GM18517 (cell line): ENCODE data around the gene TMEM59.
A peak's percentile ranks its signal among the peaks of the same experiment; 100 is the strongest.
"Not testable (repeated sequence)": the region's sequence is repeated elsewhere in the genome, so short reads cannot be mapped to it uniquely, and the experiment has no call there.

Experiments
- ATAC-seq: cut with Tn5 transposase; IDR thresholded peaks from one replicate; pipeline ENCODE4 v1.9.1; 2021; ENCODE audit warnings: mild to moderate bottlenecking, moderate library complexity; ENCODE audit not compliant: unreplicated experiment

The TMEM59 gene

DNA sequence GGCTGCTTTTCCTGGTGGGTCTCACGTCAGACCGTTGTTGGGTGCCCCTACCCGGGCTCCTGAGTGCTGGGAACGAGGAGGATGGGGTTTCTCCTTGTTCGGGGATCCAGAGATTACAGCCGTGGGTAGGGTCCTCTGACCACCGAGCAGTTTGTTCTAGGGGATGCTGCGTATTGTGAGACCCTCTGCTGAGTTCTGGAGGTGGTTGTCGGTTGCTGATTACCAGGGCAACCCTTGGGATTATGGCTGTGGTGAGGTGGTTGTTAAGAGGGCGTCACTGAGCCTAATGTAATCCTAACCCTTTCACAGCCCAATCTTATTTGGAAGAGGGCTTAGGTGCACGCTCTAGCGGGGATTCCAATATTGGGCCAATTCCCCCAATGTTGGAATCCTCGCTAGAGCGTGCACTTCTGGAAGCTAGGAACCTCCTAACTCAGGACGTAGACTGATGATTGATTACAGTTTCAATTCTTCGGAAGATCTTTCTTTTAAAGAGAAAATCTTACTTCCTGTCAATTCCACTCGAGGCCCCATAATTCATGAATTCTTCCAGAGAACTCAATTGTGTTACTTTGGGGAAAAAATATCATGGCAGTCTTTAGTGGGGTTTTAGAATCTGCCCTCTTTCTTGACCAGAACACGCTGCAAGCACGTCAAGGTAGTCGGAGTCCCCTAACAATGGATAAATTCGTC, 887 bp upstream of the TMEM59 start:
- no peak for ATAC-seq

DNA sequence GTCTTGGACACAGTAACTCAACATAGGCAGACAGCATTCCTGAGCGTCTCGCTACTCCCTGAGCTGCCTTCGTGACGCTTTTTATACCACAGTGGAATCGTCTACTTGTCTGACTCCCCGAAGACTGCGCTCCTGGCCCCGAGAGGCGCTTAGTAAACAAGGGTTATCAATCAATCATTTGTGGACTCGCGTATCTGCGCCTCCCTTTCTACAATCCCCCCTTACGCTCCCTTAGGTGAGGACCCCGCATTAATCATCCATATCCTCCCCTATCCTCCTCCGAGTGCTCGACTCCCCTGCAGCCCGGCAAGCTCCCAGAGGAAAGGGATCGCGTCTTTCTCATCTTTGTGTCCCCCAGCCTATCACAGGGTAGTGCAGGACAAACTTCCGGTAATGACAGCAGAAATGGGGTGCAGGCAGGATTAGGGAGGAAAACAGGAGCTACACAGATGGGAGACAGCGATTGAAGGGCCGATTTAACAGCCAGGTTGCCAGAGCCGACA, 522 bp downstream of the TMEM59 start:
- ATAC-seq, result peak; percentile 4

DNA sequence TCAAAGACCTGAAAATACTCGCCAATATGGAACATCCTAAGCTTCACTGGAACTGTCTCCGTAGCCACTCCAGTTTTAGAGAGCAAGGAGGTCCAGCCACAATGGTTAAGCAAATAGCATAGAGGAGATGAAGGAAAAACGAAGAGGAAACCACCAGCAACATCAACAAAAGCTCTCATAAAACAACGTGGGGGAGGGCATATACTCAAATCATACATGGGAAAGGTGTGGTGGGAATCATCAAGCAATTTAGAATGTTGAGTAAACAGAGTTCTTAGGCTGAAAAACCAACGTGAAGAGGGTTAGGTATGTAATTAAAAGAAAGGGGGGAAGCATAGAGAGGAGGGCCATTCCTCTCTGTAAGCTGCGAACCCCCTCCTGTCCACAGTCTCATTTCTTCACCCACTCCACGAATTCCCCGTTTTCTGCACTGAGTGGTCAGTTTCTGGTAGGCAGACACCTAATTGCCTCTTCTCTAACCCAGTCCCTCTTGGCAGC, 1.0 kb downstream of the TMEM59 start:
- no peak for ATAC-seq

DNA sequence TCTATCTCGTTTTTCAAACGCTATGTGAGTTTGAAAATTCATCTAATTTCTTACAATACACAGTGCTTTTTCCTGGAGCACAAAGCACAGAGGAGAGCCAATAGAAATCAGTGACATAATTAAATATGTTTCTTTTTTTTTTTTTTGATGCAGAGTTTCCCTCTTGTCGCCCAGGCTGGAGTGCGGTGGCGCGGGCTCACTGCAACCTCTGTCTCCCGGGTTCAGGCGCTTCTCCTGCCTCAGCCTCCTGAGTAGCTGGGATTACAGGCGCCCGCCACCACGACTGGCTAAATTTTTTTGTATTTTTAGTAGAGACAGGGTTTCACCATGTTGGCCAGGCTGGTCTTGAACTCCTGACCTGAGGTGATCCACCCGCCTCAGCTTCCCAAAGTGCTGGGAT, 2.6 kb downstream of the TMEM59 start:
- not testable (repeated sequence) for ATAC-seq

DNA sequence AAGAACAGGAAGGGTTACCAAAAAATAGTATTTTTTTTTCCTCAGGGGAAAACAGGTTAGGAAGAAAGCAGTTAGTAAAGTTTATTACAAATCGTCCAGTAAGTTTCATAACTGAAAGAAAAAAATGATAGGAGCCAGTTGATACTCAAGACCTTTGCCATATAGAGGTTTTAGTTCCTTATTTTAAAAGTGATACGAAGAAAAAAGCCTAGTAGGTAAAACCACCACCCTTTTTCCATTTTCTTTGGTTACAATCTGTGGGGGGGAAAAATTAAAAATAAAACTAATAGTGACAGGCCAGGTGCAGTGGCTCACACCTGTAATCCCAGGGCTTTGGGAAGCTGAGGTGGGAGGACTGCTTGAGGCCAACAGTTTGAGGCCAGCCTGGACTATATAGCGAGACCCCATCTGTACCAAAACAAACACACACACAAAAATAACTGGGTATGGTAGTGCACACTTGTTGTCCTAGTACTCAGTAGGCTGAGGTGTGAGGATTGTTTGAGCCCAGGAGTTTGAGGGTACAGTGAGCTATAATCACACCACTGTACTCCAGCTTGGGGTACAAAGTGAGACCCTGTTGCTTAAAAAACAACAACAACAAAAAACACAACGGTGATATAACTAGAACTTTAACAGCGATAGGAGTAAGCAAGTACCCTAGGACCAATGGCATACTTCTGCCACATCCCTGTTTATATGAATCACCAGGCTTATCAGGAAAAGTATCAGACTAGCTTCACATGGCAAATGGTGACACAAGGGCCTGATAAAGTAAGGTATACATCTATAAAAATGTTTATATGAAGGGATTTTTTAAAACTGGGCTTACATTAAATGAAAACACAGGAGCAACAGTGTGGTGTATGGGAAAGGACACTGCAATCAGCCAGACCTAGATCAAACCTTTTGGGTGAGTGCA, 5.4 kb downstream of the TMEM59 start:
- ATAC-seq, result no peak

DNA sequence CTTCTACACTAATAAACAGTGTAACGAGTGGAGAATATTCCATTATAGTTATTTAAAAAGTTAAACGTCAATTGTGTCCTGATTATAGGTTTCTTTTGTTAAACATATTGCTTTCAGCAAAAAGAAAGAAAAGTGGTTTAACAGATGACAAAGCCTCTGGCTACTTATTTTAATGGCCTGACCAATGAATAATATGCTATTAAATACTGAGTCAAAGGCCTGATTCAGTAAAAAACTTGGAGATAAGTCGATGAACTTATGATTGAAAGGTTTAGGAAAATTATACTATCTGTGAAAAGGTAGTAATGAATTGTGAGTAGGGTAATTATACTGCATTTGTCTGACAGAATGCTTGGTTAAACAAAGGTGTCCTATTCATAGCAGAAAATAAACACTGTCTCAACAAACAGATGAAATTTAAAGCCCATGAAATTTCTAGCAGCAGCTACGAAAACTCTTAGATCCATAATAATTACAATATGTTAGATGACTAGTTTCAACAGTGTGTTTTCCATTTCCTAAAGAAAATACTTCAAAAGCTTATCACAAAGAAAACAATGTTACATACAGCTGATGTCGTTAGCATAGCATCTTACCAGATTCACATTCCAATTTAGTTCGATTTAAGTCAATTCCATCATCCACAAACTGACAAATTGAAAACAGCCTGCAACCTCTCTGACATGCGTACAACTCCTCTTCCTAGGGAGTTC, 6.2 kb downstream of the TMEM59 start:
- no peak for ATAC-seq

DNA sequence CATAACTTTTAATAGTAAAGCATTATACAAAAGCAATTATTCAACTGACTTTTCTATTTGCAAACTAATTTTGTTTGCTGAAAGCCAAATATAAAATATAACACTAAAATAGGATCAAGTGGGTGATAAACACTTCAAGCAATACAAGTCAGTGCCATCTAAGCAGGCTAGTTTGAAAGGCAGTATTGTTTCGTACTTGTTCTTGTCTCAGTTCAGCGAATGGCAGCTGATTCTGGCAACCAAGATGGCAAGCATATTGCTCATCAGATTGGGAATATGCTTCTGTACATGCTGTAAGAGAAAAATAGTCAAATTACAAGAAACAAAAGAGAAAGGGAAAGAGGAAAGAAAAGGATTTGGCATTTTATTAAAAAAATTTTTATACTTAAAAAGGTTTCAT, 7.5 kb downstream of the TMEM59 start:
- no peak for ATAC-seq

DNA sequence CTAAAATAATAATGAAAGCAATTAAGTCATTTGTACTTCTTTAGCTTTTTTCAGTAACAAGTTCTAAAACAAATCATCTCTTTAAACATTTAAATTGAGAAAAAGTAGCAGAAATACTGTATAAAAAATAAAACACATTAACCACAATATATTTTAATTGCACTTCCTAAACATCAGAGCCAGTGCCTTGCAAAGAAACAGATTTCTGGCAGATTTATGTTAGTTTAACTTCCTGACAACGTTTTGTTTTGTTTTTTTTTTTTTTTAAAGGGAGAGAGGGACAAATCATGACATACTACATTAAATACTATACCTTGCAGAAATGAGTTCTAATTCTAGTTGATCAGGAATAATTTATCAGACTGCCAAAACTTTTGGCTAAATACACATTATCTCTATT, 11.2 kb downstream of the TMEM59 start:
- ATAC-seq, result no peak

DNA sequence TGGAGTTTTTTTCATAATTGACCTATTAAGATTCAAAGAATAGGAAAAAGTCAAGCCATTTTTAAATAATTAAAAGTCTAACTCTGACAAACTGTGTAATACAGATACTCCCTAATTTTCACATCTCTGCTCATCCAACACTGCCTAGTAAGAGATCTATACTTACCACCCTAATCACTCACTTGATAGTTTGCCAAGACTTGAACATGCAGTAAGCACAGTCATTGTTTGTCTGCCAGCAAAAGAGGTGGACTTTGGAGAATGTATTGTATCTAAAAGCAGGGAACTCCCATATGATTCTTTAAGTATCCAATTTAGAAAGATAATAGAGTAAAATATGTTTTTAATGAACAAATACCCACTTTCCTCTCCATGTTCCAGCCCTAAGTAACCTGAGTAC, 15.5 kb downstream of the TMEM59 start:
- ATAC-seq, result no peak

DNA sequence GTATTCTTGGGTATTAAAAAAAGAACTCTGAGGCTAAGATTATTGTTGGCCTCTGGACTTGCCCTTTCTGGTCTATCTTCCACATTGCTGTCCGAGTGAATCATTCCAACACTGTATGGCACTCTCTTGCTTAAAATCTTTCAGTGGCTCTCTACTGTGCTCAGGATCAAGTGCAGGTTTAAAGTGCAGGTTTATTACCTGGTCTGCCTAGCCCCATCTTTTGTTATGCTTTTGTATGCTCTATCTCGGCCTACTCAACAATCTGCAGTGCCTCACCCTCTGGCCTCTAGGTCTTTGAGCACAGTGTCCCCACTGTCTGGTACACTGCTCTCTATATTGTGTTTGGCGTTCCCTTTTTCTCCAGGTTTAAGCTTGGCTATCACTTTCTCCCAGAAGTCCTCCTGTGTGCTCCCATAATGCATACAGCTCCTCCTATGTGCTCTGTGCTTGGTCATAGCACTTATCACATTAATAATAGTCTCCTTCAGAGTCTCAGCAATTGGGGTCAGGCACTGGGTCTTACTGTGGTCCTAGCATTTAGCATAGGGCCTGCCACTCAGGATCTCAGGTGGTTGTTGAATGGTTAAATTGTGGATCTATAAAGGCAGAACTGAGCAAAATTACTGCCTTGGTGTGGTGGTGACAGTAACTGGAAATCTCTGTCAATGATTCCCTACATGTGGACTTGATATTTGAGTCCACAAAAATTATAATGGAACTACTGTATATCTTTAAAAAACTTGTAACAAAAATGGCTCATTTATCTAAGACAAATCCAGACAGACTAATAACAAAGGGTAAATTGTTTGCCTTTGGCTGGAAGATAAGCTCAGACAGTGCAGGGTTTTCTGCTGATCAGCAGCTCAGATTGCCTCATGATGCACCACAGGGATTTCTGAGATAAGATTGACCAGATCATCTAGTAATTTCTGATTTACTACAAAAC, 24.4 kb downstream of the TMEM59 start:
- ATAC-seq, result no peak

DNA sequence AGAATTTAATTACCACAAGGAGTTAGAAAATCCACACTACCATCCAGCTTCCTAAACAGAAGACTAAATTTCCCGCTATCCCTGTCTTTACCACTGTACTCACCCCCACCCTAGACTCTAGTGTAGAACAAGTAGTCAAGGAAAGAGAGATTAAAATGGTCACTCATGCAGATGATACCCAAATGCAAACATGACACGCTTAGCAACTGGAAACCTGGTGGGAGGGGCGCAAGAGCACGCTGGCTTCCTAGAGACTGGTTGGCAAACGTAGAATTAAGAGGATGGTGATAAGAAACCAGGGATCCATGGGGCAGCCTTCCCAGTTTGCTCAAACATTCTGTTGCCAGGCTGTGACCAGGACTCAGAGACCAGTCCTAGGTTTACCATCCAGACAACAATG, 25.2 kb downstream of the TMEM59 start:
- no peak for ATAC-seq

DNA sequence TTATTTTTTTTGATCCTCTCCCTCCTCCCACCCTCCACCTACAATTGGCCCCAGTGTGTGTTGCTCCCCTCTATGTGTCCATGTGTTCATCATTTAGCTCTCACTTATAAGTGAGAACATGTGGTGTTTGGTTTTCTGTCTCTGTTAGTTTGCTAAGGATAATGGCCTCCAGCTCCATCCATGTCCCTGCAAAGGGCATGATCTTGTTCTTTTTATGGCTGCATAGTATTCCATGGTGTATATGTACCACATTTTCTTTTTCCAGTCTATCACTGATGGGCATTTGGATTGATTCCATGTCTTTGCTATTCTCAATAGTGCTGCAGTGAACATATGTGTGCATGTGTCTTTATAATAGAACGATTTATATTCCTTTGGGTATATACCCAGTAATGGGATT, 28.2 kb downstream of the TMEM59 start:
- not testable (repeated sequence) for ATAC-seq

DNA sequence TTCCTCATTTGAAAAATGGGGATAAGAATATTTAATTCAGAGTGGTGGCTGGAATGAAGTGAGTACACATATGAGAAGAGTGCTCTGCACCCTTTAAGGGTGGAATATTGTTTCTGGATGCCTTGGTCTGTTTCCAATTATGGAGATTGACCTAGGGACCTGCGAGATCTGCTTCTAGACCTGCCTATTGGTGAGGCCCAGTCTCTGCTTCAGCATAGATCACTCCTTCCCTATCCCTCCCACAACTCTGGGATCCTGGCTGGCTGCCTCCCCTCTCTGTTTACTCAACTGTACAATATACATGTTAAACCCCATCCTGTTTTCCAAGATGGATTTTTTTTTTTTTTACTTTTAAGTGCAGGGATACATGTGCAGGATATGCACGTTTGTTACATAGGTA, 28.6 kb downstream of the TMEM59 start:
- ATAC-seq, result no peak

DNA sequence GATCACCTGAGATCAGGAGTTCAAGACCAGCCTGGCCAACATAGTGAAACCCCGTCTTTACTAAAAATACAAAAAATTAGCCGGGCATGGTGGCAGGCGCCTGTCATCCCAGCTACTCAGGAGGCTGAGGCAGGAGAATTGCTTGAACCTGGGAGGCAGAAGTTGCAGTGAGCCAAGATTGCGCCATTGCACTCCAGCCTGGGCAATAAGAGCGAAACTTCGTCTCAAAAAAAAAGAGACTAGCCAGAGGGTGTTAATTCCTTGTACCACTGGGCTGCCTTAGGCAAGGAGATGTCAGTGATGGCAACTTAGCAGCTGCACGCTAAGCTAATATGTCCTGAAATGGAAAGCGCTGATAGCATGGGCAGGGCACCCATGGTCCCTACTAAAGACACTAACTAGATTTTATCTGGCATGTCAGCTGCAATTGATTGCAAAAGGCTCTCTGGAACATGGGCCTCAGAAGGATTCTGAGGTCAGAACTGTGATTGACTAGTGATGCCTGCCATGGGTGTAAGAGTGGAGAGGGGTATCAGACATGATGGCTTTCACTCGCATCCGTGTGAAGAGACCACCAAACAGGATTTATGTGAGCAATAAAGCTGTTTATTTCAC, 33.3 kb downstream of the TMEM59 start:
- ATAC-seq, result not testable (repeated sequence)

DNA sequence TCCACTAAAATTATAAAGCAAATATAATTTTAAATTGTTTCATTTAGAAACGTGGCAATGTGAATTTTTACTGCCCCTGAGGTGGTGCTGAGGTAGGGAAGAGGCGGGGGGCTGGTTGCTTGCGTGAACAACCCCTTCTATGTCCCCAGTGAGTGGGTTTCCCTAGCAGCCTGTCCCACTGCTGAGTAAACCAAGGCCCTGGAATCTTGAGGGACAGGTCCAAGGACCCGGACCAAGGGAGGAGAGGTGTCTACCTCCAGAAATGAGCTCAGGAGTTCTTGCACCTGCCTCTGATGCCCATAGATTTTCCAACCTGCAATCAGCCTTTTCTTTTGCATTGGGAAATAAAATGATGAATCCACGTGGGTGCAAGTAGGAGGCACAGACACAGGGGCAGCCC, 34.4 kb downstream of the TMEM59 start:
- ATAC-seq, result no peak

DNA sequence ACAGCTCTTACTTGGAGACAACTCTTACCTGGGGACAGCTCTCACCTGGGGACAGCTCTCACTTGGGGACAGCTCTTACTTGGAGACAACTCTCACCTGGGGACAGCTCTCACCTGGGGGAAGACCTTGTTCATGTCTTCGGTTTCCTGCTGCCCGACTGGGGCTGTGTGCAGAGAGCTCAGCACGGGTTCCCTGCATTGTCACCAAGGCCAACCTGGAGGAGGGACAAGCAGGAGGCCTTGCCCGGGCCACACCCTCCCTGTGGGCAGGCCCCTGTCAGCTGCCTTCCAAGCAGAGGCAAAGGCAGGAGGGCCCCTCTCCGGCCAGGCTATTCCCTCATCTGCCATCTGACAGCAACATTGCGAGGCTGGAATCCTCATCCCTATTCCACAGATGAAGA, 35.0 kb downstream of the TMEM59 start, which contains the start of gene LDLRAD1:
LDLRAD1 (minus strand) TSS at position 208 of the 400 bp plus-strand sequence; CDS start at position 134, 74 bp downstream.
- no peak for ATAC-seq

DNA sequence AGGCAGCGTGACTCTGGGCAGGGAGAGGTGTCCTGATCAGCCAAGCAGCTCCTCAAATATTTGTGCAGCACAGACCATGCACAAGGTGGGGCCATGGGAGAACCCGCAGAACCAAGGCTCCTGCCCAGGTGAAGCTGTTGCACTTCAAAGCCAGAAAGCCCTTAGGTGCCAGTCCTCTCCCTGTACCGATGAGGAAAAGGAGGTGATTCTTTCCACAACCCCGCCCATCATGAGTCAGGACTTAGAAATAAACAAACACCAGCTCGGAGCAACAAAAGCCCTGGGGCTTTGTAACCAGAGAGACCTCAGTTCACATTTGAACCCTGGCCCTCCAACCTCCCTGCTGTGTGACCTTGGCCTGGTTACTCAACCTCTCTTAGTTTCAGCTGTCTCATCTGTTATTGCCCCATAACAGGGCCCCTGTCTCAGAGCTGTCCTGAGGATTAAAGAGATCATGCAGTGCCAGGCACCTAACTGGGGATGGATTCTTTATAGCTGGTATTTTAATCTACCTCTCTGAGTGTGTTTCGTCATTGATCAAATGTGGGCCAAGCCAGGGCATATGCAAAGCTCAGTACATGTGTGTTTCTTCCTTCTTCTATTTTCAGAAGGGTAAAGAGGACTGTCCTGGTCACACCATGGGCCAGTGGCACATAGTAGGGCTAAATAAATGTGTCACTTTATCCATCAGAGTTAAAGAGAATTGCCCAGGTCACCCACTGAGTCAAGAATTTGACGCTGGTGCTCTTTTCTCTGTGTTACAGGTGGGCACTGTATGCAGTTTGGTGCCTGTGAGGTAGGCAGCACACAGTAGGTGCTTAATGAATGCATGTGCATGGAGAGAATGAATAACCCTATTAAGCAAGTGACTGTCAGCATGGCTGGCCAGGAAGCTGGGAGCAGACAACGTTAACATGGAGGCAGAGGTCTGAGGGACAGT, 36.4 kb downstream of the TMEM59 start:
- no peak for ATAC-seq

DNA sequence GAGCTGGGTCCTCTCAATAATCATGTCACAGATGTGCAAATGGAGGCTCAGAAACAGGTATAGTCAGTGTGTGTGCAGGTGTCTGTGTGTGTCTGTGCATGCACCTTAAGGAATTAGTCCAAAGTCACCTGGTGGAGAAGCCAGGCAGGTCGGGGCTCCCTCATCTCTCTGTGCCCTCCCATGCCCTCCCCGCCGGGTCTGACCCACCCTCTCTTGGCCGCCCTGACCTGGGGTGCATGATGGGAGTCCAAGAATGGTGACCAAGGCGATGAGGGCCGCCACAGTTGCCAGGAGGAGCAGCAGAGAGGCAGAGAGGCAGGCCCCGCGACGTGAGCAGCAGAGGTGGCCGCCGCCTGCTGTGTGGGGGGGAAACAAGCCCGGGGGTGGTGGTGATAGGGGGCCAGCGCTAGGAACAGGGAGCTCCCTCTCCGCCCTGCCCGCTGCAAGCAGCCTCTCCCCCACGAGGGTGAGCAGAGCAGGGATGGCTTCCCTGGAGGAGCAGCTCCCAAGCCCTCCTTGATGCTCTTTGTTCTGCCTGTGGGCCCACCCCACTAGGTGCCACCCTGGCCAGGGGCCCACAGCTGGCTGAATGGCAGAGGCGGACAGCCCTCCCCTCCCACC, 38.9 kb downstream of the TMEM59 start:
- no peak for ATAC-seq
